Caco-2 (cell line): ENCODE data around the gene CPLX4. TPM values are rescaled to one million over a fixed set of nuclear protein-coding genes. Genes with fewer than 3 reads are reported as not detected.

ENCODE experiments used
- BruUV-seq: library from RNA; stranded (reverse); fragments of 400-500 nt; replicated peaks from 2 replicates; lab custom pipeline; 2021; lab: Mats Ljungman, UMichigan
- CTCF ChIA-PET: fragments of 300-600 bp; sonication (Branson Sonifier 250); formaldehyde crosslinking; loops from one replicate; lab custom pipeline; 2022; ENCODE audit warnings: antibody characterized with exemption; lab: Charles Lee
- POLR2A ChIA-PET: fragments of 300-600 bp; sonication (Branson Sonifier 250); formaldehyde crosslinking; loops from one replicate; lab custom pipeline; 2022; ENCODE audit warnings: antibody characterized with exemption; lab: Charles Lee
- DNase-seq, 2 experiments: peaks; one replicate each; pipeline versions ENCODE4 v3.0.0 to v3.0.0-alpha.2; 2020 to 2022
- H3K27me3 ChIP-seq: replicated peaks from 2 replicates; pipeline ENCODE4 v1.6.0; 2011; ENCODE audit warnings: low read length; ENCODE audit not compliant: control insufficient read depth, insufficient read depth
- H3K36me3 ChIP-seq: 2 replicates; pipeline ENCODE4 v1.5.1; 2011; ENCODE audit warnings: low read length; ENCODE audit not compliant: control insufficient read depth, insufficient read depth
- H3K4me1 ChIP-seq: fragments of 250-450 bp; sonication (Bioruptor Pico); 2 replicates; pipeline ENCODE4 v1.5.1; 2020; ENCODE audit warnings: mild to moderate bottlenecking
- H3K4me3 ChIP-seq: 2 replicates; pipeline ENCODE4 v1.5.1; 2011; ENCODE audit warnings: low read depth, mild to moderate bottlenecking, control low read depth, low read length
- H3K9me3 ChIP-seq: fragments of 250-450 bp; sonication (Bioruptor Pico); 2 replicates; pipeline ENCODE4 v1.5.1; 2020; ENCODE audit warnings: mild to moderate bottlenecking, moderate library complexity
- H3K27ac Mint-ChIP-seq: one replicate; pipeline ENCODE4 v1.8.0; 2022; ENCODE audit warnings: mixed read lengths; ENCODE audit not compliant: unreplicated experiment
- H3K27me3 Mint-ChIP-seq: one replicate; pipeline ENCODE4 v1.8.0; 2022; ENCODE audit warnings: mixed read lengths; ENCODE audit not compliant: insufficient read depth, unreplicated experiment
- H3K36me3 Mint-ChIP-seq: one replicate; pipeline ENCODE4 v1.8.0; 2022; ENCODE audit warnings: mild to moderate bottlenecking, mixed read lengths; ENCODE audit not compliant: insufficient read depth, unreplicated experiment
- H3K4me1 Mint-ChIP-seq: one replicate; pipeline ENCODE4 v1.8.0; 2022; ENCODE audit warnings: low read depth, mixed read lengths; ENCODE audit not compliant: unreplicated experiment
- H3K4me3 Mint-ChIP-seq: one replicate; pipeline ENCODE4 v1.8.0; 2022; ENCODE audit warnings: mild to moderate bottlenecking, moderate library complexity, mixed read lengths; ENCODE audit not compliant: unreplicated experiment
- H3K9me3 Mint-ChIP-seq: one replicate; pipeline ENCODE4 v1.8.0; 2022; ENCODE audit warnings: mixed read lengths; ENCODE audit not compliant: unreplicated experiment
- CTCF ChIP-seq, 2 experiments: fragments of 200-600 bp in 1 of 2; IDR thresholded peaks; 1 replicate in 1 of 2; 2 replicates in 1 of 2; pipeline versions ENCODE4 v1.5.1 to v1.8.0; 2011 to 2022; ENCODE audit warnings: antibody characterized with exemption in 1 of 2, control low read depth in 1 of 2, inconsistent platforms in 1 of 2, low read depth in 1 of 2, low read length in 1 of 2, mild to moderate bottlenecking in 1 of 2, moderate library complexity in 1 of 2; ENCODE audit not compliant: insufficient read depth in 1 of 2, severe bottlenecking in 1 of 2, unreplicated experiment in 1 of 2
- intact Hi-C: fragments of 100-400 bp; cut with micrococcal nuclease; formaldehyde crosslinking; loops from one replicate; pipeline ENCODE4 v1.10.0; 2022; ENCODE audit not compliant: unreplicated experiment
- total RNA-seq: library from RNA; stranded (reverse); gene quantifications from 2 replicates; pipeline ENCODE4 v1.2.3, GENCODE V29; 2022

The CPLX4 gene
- total RNA-seq, 1 experiment from 2014 or later = not detected

- H3K27me3 Mint-ChIP-seq = no peaks in the 10 kb centered on the region
- Histone ChIP-seq H3K4me3 (no peak overlapping the region), H3K36me3 (no peaks in the 10 kb centered on the region), H3K4me1 (no peaks in the 10 kb centered on the region), H3K9me3 (no peaks in the 10 kb centered on the region), H3K27me3 (no peaks in the 10 kb centered on the region)
- intact Hi-C loops = no loop called here
- TF ChIP-seq CTCF (IDR thresholded peaks at IDR 0.05; ENCODE audit: insufficient read depth in 1 of 2, low read depth in 1 of 2, low read length in 1 of 2, severe bottlenecking in 1 of 2, unreplicated experiment in 1 of 2) = no peak
- BruUV-seq = no TSS peak
- no peak overlapping the region for H3K4me3 Mint-ChIP-seq
- no peaks in the 10 kb centered on the region for H3K9me3 Mint-ChIP-seq
- ChIA-PET POLR2A (no interaction called here), CTCF (no interaction called here)
- H3K36me3 Mint-ChIP-seq = peaks cover 25% of the 10 kb centered on the region
- no peak for DNase-seq
- H3K4me1 Mint-ChIP-seq = no peaks in the 10 kb centered on the region
- H3K27ac Mint-ChIP-seq = no peak overlapping the region
These were observed 10.2 kb upstream of the CPLX4 start for GRCh38 chr18:59328683-59329082.

GRCh38 chr18:59325965-59326364 is 7.5 kb upstream of the CPLX4 start:
- Mint-ChIP-seq H3K4me3 (no peak overlapping the region), H3K27ac (no peak overlapping the region), H3K27me3 (no peaks in the 10 kb centered on the region), H3K9me3 (no peaks in the 10 kb centered on the region), H3K4me1 (no peaks in the 10 kb centered on the region), H3K36me3 (peaks cover 18% of the 10 kb centered on the region)
- H3K4me3 ChIP-seq = no peak overlapping the region
- POLR2A ChIA-PET = no interaction called here
- no peak for TF ChIP-seq CTCF (IDR thresholded peaks at IDR 0.05; ENCODE audit: insufficient read depth in 1 of 2, low read depth in 1 of 2, low read length in 1 of 2, severe bottlenecking in 1 of 2, unreplicated experiment in 1 of 2)
- no peak for DNase-seq
- no peaks in the 10 kb centered on the region for H3K27me3 ChIP-seq
- no peaks in the 10 kb centered on the region for H3K9me3 ChIP-seq
- CTCF ChIA-PET = no interaction called here
- no peaks in the 10 kb centered on the region for H3K4me1 ChIP-seq
- BruUV-seq = no TSS peak
- H3K36me3 ChIP-seq = no peaks in the 10 kb centered on the region
- intact Hi-C loops = no loop called here

DNA sequence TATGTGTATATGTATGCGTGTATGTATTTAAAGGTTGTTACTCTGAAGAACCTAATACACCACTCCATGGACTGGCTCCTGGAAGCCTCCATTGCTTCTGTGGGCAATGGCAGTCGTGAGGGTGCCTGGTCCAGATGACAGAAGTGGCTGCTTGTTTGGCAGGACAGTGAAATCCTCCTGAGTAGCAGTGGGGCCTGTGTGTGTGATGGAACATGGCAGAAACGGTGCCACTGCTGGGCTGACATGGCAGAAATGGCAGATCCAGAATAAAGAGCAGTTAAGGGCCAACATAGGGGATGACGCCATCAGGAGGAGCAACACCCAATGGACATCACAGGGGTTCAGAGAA is 6.1 kb upstream of the CPLX4 start:
- Mint-ChIP-seq H3K4me3 (no peak overlapping the region), H3K27ac (no peak overlapping the region), H3K4me1 (no peaks in the 10 kb centered on the region), H3K27me3 (no peaks in the 10 kb centered on the region), H3K36me3 (peaks cover 18% of the 10 kb centered on the region), H3K9me3 (no peaks in the 10 kb centered on the region)
- POLR2A ChIA-PET = no interaction called here
- CTCF ChIA-PET = no interaction called here
- BruUV-seq = no TSS peak
- no peaks in the 10 kb centered on the region for H3K27me3 ChIP-seq
- H3K36me3 ChIP-seq = no peaks in the 10 kb centered on the region
- no peak overlapping the region for H3K4me3 ChIP-seq
- no peak for TF ChIP-seq CTCF (IDR thresholded peaks at IDR 0.05; ENCODE audit: insufficient read depth in 1 of 2, low read depth in 1 of 2, low read length in 1 of 2, severe bottlenecking in 1 of 2, unreplicated experiment in 1 of 2)
- intact Hi-C loops = no loop called here
- no peak for DNase-seq
- no peaks in the 10 kb centered on the region for H3K4me1 ChIP-seq
- H3K9me3 ChIP-seq = no peaks in the 10 kb centered on the region
